Hepatic stellate cell (primary cell): ENCODE results near the gene RHOBTB1.
"Not testable (repeated sequence)": the region's sequence is repeated elsewhere in the genome, so short reads cannot be mapped to it uniquely, and the experiment has no call there.

Source experiments
- DNase-seq: peaks from one replicate; pipeline ENCODE4 v3.0.0; 2011; ENCODE audit warnings: low spot score

RHOBTB1 gene

GRCh38 chr10:60906825-60907224 lies 37.2 kb downstream of the RHOBTB1 start:
- not testable (repeated sequence) for DNase-seq

GRCh38 chr10:60906411-60906810 lies 37.6 kb downstream of the RHOBTB1 start:
- no peak for DNase-seq

- DNase-seq, result peak; percentile 20
Measured at GRCh38 chr10:60905580-60905979, 38.4 kb downstream of the RHOBTB1 start.

GRCh38 chr10:60903096-60903495 lies 40.9 kb downstream of the RHOBTB1 start:
- no peak for DNase-seq

GRCh38 chr10:60901561-60902235 lies 42.3 kb downstream of the RHOBTB1 start:
- DNase-seq, result no peak

GRCh38 chr10:60899266-60899665 lies 44.7 kb downstream of the RHOBTB1 start:
- DNase-seq, result no peak

GRCh38 chr10:60898321-60898720 lies 45.7 kb downstream of the RHOBTB1 start:
- DNase-seq, result no peak

GRCh38 chr10:60896810-60897209 lies 47.2 kb downstream of the RHOBTB1 start:
- no peak for DNase-seq

- DNase-seq, result no peak
Measured at GRCh38 chr10:60896033-60896432, 48.0 kb downstream of the RHOBTB1 start.

GRCh38 chr10:60894786-60895185 lies 49.2 kb downstream of the RHOBTB1 start:
- DNase-seq, result no peak

GRCh38 chr10:60893231-60893630 lies 50.8 kb downstream of the RHOBTB1 start:
- no peak for DNase-seq

- no peak for DNase-seq
Measured at GRCh38 chr10:60892571-60892970, 51.4 kb downstream of the RHOBTB1 start.

- DNase-seq, result no peak
Measured at GRCh38 chr10:60890811-60891210, 53.2 kb downstream of the RHOBTB1 start.

GRCh38 chr10:60883187-60883586 lies 60.8 kb downstream of the RHOBTB1 start:
- peak; percentile 14 for DNase-seq

- no peak for DNase-seq
Measured at GRCh38 chr10:60878224-60878623, 65.8 kb downstream of the RHOBTB1 start.

GRCh38 chr10:60877777-60878120 lies 66.2 kb downstream of the RHOBTB1 start:
- no peak for DNase-seq

GRCh38 chr10:60877061-60877776 lies 66.8 kb downstream of the RHOBTB1 start:
- DNase-seq, result no peak

GRCh38 chr10:60873758-60874157 lies 70.2 kb downstream of the RHOBTB1 start:
- no peak for DNase-seq

GRCh38 chr10:60872451-60872850 lies 71.5 kb downstream of the RHOBTB1 start:
- DNase-seq, result no peak

- DNase-seq, result no peak
Measured at GRCh38 chr10:60871215-60871614, 72.8 kb downstream of the RHOBTB1 start.

GRCh38 chr10:60870803-60871202 lies 73.2 kb downstream of the RHOBTB1 start:
- DNase-seq, result no peak

- DNase-seq, result no peak
Measured at GRCh38 chr10:60870416-60870728, 73.6 kb downstream of the RHOBTB1 start.

- DNase-seq, result no peak
Measured at GRCh38 chr10:60869652-60870415, 74.2 kb downstream of the RHOBTB1 start.
